NCI-H2171 treated with DMSO at 0.1 percent for 48 hours (cell line): ENCODE measurements around the gene ADH4.
"Not testable (repeated sequence)": the region's sequence is repeated elsewhere in the genome, so short reads cannot be mapped to it uniquely, and the experiment has no call there.

ENCODE experiments used
- DNase-seq: peaks from one replicate; lab custom pipeline; 2025; lab: John Stamatoyannopoulos, UW

ADH4 gene

DNA sequence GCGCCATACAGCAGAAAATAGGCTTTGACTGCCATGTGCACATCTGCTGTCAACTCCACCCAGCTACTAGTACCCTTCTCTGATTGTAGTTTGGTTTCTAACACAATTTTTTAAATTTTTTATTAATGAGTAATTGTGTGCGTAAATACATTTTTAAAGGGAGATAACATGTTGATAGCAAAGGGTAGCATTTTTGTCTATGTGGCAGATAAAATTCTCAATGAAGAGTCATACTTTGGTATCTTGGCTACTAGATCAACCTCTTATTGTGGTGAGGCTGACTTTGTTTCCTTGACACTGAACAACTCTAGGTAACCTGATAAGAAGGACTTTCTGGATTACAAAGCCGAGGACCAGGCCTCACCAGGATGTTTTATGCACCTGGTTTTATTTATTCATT lies 9.5 kb downstream of the ADH4 start:
- no peak for DNase-seq

GRCh38 chr4:99131378-99131777 lies 12.7 kb downstream of the ADH4 start:
- no peak for DNase-seq

DNA sequence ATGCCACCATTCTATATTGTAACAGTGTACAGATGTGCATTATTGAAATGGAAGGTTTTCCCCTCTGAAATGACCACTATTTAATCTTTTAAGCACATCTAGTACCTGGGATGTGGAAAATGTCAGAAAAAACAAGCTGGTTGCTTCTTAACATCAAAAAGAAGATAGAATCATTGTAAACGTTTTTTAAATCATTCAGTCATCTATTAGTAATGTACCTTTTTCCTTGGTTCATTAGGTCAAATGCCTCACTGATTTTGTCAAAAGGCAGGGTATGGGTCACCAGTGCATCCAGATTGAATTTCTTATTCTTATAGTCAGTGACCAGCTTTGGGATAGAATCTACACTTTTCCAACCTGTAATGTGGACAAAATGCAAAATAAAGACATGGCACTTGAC lies 17.7 kb downstream of the ADH4 start:
- DNase-seq: no peak

DNA sequence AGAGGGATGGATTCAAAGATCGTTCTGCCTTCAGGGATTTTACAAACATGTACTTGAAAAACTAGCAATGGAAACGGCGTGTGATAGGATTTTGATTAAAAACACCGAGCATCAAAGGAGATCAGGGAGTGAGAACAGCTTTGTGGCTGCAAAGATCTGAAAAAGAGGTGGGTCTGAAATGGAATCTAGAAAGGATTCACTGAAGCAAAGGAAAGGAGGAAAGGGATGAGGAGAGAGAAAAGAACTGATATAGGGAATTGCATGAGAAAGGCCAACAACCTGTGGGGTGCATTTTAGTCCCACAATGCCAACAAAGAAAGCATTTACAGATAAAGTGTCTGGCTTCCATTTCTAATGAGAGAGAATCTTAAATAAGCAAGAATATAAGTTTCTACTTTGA lies 23.1 kb downstream of the ADH4 start:
- no peak for DNase-seq

DNA sequence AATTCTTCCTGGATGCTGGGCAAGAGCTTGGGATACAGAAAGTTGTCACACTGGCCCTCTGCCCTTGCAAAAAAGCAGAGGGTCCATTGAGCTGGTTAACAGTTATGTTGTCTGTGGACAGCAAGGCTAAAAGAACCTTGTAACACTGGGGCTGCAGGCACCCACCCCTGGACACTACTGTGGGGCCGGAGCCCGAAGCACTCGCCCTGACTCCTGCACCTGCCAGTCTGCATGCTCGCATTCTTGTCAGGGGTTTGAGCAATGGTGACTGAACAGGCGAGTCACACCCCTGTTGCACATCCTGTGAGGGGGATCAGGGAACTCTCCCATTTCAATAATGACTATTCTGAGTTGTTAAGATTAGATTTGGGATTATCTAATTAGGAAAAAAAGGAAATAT lies 23.6 kb downstream of the ADH4 start:
- no peak for DNase-seq

DNA sequence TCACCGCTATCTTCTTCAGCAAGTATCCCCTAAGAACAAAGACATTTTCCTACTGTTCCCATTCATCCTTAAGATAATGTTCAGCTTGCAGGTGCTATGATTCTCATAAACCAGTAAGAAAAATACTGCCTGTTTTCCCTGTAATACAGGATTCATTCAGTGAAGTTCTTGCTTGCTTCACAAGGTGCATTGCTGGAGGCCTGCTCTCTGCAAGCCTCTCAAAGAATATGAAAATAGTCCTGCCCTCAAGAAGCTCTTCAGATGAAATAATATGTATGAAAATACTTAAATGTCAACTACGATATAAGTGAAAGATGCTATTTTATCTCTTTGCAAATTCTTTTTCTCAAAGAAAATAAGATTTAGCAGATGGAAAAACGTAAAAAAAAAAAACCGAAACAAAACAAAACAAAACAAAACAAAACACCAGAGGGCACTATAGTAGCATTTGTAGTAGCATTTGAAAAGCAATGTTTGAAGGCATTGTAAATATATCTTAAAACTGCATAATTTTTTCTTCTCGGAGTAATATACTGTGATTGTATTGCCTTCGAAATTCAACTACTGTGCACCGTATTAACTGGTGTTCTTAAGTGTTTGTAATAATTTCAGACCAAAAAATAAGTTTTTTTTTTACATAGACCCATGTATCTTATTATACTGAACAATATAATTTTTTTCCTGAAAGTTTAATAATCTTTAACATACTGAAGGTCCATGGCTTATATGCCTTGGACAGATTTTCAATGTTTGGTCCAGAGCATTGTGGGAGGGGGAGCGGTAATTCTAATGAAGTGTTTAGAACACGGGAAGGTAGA lies 26.0 kb downstream of the ADH4 start:
- peak; percentile 24 for DNase-seq

- DNase-seq: not testable (repeated sequence)
These were observed 26.8 kb downstream of the ADH4 start for GRCh38 chr4:99117122-99117841.

DNA sequence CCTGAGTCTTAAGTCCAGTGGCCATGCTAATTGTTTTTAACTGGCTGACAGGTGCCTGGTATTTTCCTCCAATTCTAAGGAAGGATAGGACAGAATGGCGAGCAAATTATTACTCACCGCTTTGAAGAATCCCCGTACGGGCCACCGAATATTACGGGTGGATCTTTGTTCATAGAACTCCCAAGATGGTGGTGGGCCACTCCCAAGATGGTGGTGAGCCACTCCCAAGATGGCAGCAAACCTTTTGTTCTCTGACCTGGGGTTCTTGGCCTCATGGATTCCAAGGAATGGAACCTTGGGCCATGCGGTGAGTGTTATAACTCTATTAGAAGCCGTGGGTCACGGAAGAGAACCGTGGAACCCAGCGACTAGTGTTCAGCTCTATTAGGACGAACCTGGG lies 34.8 kb downstream of the ADH4 start:
- DNase-seq: not testable (repeated sequence)

GRCh38 chr4:99104153-99104552 lies 39.9 kb downstream of the ADH4 start:
- no peak for DNase-seq

DNA sequence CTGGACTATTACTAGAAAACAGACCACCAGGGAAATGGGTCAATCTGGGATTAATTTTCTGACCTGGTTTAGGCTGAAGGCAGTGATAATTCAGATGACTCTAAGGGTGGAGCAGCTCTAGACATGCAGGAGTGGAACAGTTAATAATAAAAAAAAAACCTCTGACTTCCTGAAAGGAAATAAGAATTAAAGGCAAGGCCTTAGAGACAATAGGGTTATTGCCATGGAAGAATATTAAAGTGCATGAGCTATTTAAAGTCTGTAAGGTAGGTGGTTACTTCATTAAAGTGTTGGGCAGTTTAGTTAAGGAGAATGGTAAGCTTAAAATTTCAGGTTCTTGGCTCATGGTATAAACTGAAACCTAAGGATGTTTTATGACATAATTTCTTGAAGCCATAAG lies 40.9 kb downstream of the ADH4 start:
- no peak for DNase-seq

DNA sequence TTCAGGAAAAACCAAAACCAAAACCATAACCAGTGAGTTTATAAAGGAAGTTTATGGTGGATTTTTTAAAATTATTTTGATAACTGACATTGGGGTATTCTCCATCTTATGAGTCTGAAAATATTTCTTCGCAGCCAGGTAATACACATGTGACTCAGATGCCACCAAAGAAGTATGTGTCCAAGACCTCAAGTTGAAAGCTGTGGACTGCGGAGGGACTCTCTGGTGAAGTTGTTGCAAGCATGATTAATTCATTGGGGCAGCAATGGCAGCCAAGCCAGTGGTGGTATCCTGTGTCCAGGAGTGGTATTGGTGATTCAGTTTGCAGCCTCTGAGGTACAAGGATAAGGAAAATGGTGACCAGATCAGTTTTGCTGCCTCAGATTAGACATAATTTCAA lies 41.5 kb downstream of the ADH4 start:
- DNase-seq: no peak

- no peak for DNase-seq
These were observed 43.2 kb downstream of the ADH4 start for GRCh38 chr4:99100876-99101275.

DNA sequence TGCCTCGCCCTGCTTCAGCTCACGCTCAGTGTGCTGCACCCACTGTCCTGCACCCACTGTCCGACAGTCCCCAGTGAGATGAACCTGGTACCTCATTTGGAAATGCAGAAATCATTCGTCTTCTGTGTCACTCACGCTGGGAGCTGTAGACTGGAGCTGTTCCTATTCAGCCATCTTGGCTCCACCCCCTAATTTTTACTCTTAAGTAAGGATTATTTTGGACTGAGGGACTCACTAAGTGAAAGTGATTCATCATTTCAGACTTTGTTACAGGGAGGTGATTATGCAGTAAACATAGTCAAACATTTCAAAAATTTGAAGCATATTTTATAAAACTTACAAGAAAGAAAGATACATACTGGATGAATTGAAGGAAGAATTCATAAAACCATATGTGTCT lies 44.3 kb downstream of the ADH4 start:
- DNase-seq: not testable (repeated sequence)

GRCh38 chr4:99099311-99099710 lies 44.8 kb downstream of the ADH4 start:
- no peak for DNase-seq

GRCh38 chr4:99091841-99092240 lies 52.3 kb downstream of the ADH4 start:
- not testable (repeated sequence) for DNase-seq

DNA sequence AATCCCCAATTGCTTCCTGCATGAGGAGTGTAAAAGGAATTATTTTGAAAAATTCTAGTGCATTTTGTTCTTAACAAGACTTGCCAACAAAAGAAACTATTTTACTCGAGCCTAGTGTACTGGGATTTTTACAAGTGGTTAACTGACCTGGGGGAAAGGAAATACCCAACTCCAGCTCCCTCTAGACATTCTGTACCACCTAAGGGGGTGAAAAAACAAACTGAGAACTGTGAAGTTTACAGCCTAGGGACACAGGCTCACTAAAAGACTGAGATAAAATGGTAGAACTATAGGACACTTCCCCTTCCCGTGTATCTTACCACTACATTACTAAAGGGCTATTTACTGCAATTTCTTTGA lies 52.9 kb downstream of the ADH4 start:
- no peak for DNase-seq

DNA sequence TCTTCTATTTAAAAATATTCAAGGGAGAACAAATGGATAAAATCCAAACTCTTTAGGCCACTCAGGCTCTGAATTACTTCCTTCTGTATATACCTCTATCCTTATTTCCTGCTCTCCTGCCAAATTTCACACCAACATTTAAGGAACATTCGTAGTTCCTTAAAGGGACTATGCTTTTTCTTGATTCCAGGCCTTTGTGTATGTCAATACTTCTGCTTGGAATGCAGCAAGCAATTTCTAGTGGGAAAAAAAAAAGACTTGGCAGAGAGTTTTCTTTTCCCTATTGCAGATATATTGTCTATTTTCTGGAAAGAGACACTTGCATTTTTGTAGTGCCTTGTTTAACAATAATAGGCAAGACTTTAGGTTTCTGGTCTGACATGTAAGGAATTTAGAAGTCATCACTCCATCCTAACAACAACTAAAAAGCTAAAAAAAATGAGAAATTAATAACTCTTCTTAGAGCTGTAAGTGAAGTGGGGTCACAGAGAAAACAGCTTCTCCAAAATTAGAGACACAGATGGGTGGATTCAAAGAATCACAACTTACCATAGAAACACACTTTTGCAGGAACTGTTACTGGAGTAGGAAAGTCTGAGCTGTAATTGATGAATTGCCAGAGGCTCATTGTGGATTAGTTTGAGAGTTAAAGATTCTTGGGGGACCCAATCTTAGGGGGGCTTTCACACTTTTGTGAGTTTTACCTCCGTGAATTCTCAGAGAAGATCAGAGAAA lies 53.4 kb downstream of the ADH4 start:
- no peak for DNase-seq

DNA sequence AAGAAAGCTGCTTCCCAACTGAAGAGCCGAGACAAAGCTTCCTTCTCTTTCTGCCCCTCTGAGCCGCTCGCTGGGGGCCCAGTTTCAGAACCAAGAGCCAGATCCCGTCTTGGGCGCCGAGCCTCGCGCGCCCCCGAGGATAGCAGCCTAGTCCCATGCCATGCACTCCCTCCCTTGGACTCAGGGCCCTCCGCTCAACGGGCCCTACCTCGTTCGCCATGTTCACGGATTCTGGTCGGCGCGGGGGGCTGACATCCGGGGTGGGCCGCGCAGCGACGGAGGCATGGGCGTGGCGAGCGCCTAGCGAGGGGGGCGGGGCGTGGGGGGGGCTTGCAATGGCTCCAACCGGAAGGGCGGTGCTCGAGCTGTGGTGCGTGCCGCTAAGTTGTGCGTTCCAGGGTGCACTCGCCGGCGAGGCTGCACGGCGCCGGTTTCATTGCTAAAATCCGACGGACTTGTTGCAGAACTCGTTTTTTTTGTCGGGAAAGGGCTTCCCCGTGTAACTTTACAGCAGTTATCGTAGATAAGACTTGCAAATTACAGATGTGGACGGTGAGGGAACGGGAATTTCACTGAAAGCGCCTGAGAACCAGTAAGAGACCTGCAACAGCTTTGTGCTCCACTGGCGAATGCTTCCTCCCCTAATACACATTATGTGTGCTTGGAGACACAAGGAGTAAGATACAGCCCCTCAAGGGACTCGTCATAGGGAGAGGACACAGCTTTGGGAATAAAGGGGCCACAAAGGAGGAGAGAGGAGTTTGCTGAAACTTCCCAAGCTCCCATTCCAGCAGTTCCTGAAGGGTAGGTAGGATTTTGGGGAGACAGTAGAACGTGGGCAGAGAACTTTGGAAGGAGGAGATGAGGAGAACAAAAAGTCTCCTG lies 55.4 kb downstream of the ADH4 start, which contains the start of gene ADH5:
Gene ADH5 (minus strand): TSS at position 308 of the 885 bp plus-strand sequence. CDS start 88 bp downstream, at position 220.
- DNase-seq: peak; percentile 77

DNA sequence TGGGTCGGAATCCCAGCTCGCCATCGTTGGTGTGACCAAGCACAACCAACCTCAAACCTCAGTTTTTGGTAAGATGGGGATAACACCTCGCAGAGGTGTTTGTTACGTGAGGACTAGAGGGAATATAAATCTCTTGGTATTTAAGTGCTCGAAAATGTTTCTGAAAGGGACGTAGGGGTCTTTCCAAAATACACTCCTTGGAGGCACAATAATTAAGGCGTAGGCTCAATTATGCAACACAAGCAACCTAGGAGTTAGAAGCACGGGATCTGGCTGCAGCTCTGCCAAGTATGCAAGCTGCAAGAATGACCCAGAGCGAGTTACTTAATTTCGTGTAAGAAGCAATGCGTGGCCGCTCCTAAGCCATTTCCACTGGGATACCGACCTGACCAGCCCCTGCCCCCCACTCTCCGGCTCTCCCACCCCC lies 56.1 kb downstream of the ADH4 start:
- DNase-seq: peak; percentile 25

DNA sequence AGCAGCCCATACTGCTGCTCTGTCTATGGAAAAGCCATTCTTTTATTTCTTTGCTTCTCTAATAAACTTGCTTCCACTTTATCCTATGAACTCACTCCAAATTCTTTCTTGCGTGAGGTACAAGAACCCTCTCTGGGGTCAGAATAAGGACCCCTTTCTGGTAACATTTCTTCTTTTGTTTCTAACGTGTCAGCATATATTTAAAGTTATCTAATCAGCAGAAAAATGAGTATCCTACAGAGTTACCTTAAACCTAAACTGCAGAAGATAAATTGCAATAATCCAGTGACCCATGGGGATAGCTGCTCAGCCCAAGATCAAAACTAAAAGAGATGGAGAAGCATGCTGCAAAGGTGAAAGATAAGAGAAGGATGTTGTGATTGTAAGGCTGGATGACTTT lies 59.5 kb downstream of the ADH4 start:
- no peak for DNase-seq

- no peak for DNase-seq
These were observed 61.9 kb downstream of the ADH4 start for GRCh38 chr4:99082192-99082591.

GRCh38 chr4:99080869-99081268 lies 63.2 kb downstream of the ADH4 start:
- not testable (repeated sequence) for DNase-seq
